ENCODE measurements around the gene GPX6.
"Not testable (repeated sequence)": the region's sequence is repeated elsewhere in the genome, so short reads cannot be mapped to it uniquely, and the experiment has no call there.

GPX6 gene

GRCh38 chr6:28515676-28516075 lies at the start of gene GPX6:
TSS of gene GPX6 (minus strand) at chr6:28515793. CDS start at chr6:28515743, 50 bp downstream.
- DNase-seq: no peak
- in situ Hi-C loops (cut with HindIII; ENCODE audit: low pct_ligation_motif_present, low pct_unique_long_range_greater_than_20kb, low sequenced_read_pairs): no loop called here

DNA sequence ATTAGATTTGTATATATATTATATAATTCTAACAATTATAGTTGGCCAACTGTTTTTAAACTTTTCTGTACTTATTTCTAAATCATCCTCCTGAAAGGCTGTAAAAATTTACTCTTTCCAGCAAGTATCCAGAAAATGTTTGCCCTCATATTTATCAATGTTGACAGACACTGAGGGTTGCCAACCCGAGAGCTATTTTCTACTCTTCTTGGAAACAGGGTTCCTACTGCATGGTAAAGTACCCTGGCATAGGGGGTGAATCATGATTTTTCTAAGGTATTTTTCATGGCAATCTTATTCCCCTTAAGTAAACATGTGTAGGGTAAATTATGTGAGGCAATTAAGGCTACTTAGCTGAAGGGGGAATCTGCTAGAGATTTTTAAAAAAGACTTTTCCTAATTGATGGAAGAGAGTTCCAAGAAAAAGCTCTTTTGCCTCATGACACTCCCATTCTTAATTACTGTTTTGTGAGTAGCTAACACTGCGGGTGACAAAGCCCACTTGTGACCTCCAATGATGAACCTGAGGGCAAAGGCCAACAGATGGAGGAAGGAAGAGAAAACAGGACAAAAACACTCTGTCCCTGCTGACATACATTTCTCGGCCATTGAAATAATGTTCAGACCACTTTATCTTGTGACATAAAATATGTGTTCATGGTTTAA lies 48.0 kb upstream of the GPX6 start:
- no peak for DNase-seq
- in situ Hi-C loops (cut with HindIII; ENCODE audit: low pct_ligation_motif_present, low pct_unique_long_range_greater_than_20kb, low sequenced_read_pairs): no loop called here

GRCh38 chr6:28558629-28559028 lies 43.0 kb upstream of the GPX6 start:
- in situ Hi-C loops (cut with HindIII; ENCODE audit: low pct_ligation_motif_present, low pct_unique_long_range_greater_than_20kb, low sequenced_read_pairs): no loop called here
- no peak for DNase-seq

DNA sequence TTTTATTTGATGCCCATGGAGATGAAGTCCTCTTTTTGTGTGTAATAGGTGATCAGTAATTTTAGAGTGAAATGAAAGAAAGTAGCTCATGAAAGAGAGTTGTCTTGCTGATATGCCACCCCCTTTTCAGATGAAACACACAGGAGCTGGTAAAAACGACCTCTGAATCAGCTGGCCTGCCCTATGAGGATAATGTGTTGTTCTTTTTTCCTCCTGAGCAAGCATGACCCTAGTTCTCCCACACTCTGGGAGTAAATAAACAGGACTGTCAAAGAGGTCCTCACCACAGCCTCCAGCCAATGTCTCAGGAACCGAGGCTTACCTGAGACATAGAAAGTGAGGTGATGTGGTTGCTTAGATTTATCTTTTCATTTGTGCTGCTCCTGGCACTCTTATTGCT lies 39.5 kb upstream of the GPX6 start:
- in situ Hi-C loops (cut with HindIII; ENCODE audit: low pct_ligation_motif_present, low pct_unique_long_range_greater_than_20kb, low sequenced_read_pairs): no loop called here
- no peak for DNase-seq

GRCh38 chr6:28553986-28554881 lies 38.6 kb upstream of the GPX6 start:
- in situ Hi-C loops (cut with HindIII; ENCODE audit: low pct_ligation_motif_present, low pct_unique_long_range_greater_than_20kb, low sequenced_read_pairs): no loop called here
- peak; percentile 11 for DNase-seq

- in situ Hi-C loops (cut with HindIII; ENCODE audit: low pct_ligation_motif_present, low pct_unique_long_range_greater_than_20kb, low sequenced_read_pairs): no loop called here
- no peak for DNase-seq
Observed at GRCh38 chr6:28553384-28553985, 37.9 kb upstream of the GPX6 start.

- no peak for DNase-seq
- in situ Hi-C loops (cut with HindIII; ENCODE audit: low pct_ligation_motif_present, low pct_unique_long_range_greater_than_20kb, low sequenced_read_pairs): no loop called here
Observed at GRCh38 chr6:28551891-28552666, 36.5 kb upstream of the GPX6 start.

- in situ Hi-C loops (cut with HindIII; ENCODE audit: low pct_ligation_motif_present, low pct_unique_long_range_greater_than_20kb, low sequenced_read_pairs); DNase-seq: not testable (repeated sequence)
Observed at GRCh38 chr6:28547003-28547402, 31.4 kb upstream of the GPX6 start.

- in situ Hi-C loops (cut with HindIII; ENCODE audit: low pct_ligation_motif_present, low pct_unique_long_range_greater_than_20kb, low sequenced_read_pairs): no loop called here
- no peak for DNase-seq
Observed at GRCh38 chr6:28545955-28546354, 30.4 kb upstream of the GPX6 start.

DNA sequence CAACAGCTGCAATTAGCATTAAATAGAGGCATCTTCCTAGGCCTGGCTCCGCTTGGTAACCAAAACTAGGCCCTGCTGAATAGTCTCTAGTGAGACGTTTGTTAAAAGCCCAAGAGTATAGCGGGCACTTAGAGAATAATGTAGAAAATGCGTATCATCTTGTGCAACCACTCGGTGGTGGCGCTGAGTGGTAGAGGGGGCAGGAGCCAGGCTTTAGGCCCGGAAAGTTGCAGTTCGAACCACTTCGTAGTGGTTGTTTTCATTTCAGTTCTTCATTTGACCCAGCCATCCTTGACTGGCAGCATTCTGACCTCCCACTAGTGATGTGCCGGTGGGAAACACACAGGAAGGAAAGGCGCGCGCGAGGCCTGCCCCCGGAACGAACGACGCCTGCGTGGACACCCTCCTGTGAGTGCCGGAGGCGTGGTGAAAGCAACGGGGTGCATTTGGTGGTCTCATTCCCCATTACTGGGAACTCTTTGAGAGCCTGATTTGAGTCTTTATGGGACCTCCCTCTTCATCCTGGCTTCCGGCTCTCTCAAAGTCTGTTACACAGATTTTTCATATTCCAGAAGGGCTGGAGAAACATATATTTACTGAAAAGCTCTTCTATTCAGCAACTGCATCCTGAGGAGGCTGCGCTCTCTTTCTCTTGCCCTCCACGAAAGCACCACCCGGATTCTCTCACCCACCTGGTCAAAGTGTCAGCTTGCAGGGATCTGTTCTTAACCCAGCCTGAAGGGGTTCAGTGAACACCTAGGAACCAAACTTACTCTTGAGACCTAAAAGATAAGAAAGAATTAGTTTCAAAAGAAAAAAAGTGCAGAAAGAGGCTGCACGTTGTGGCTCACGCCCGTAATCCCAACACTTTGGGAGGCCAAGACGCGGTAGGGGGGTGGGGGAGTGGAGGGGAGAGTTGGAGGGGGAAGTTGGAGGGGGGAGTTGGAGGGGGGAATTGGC lies 28.3 kb upstream of the GPX6 start:
- no peak for DNase-seq
- in situ Hi-C loops (cut with HindIII; ENCODE audit: low pct_ligation_motif_present, low pct_unique_long_range_greater_than_20kb, low sequenced_read_pairs): no loop called here

DNA sequence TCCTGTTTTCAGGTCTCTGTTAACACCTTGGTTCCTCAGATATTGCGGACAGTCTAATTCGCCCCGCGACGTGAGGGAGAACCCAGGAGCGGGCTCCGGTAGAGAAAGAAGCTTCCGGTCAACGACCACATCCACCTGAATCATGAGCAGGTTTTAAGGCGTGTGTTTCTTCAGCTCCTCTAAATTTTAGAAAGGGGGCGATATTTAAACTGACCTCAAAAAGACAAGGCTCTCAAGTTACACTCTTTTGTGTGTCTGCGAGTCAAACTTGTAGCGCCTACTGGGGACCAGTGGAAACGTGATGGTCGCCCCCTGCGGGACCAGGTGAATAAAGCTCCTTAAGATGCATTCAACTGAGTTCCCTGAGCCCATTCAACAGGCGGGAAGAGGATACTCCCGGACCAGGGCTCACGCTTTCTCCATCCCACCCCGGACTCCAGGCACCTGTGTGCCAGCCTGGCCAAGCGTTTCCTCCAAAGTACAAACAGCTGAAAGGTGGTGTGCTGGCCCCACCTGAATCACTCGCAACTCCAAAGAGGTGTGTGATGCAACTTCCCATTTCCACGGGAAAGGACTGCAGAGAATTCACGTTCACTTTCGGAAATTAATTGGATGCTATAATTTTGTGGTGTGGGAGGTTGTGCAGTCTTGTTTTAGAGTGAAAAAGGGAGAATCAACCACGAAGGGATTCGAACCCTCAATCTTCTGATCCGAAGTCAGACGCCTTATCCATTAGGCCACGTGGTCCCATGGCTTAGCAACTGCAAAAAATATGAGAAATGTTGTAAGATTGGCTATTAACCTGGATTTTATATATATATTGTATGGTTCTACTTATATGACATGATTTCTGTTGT lies 27.1 kb upstream of the GPX6 start:
- DNase-seq: peak; percentile 79

GRCh38 chr6:28541996-28542395 lies 26.4 kb upstream of the GPX6 start:
- in situ Hi-C loops (cut with HindIII; ENCODE audit: low pct_ligation_motif_present, low pct_unique_long_range_greater_than_20kb, low sequenced_read_pairs): no loop called here
- DNase-seq: no peak

More for the DNA sequence above, 27.1 kb upstream of the GPX6 start:
- in situ Hi-C loops (cut with HindIII; ENCODE audit: low pct_ligation_motif_present, low pct_unique_long_range_greater_than_20kb, low sequenced_read_pairs): no loop called here

DNA sequence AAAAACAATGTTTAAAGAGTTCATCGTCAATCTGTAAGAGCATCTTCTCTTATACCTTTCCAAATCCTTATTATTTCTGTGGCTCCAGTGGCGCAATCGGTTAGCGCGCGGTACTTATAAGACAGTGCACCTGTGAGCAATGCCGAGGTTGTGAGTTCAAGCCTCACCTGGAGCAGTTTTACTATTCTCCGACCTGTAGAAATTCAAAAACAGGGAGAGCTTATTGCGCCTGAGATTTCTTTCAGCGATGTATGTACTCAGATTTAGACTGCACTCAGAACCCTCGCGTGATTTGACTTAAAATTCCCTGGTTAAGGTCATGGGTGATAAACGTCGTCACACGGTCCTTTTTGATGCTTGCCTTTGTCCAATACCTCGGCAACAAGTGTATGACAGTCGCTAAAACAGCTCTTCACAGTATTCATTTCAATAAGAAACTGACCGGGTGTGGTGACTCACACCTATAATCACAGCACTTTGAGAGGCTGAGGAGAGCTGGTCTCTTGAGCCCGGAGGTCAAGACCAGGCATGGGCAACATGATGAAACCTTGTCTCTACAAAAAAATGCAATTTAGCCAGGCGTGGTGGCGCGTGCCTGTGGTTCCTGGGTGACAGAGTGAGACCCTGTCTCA lies 22.0 kb upstream of the GPX6 start:
- in situ Hi-C loops (cut with HindIII; ENCODE audit: low pct_ligation_motif_present, low pct_unique_long_range_greater_than_20kb, low sequenced_read_pairs): no loop called here
- DNase-seq: no peak

GRCh38 chr6:28537065-28537464 lies 21.5 kb upstream of the GPX6 start:
- in situ Hi-C loops (cut with HindIII; ENCODE audit: low pct_ligation_motif_present, low pct_unique_long_range_greater_than_20kb, low sequenced_read_pairs): no loop called here
- DNase-seq: no peak

- DNase-seq: no peak
- in situ Hi-C loops (cut with HindIII; ENCODE audit: low pct_ligation_motif_present, low pct_unique_long_range_greater_than_20kb, low sequenced_read_pairs): no loop called here
Observed at GRCh38 chr6:28534875-28535274, 19.3 kb upstream of the GPX6 start.

DNA sequence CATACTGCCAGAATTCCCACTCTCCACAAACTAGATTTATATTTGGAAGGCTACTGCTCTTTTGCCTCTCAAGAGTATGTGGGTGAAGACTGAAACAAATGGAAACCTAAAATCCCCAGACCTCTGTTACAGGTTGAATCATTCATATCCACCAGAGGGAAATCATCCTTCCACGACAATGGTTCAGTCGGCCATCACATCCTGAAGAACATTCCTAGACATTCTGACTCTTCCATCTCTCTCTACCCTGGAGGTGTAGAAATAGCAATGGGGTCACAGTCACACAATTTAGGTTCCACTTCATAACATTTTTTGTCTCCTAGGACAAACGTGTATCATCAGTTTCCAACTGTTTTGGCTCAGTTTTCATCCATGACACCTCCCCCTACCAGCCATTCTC lies 18.7 kb upstream of the GPX6 start:
- no peak for DNase-seq

More for the DNA sequence above, 18.7 kb upstream of the GPX6 start:
- in situ Hi-C loops (cut with HindIII; ENCODE audit: low pct_ligation_motif_present, low pct_unique_long_range_greater_than_20kb, low sequenced_read_pairs): no loop called here

Measured in ACHN (cell line).